ENCODE measurements around the gene TSHZ1. TPM values are rescaled to one million over a fixed set of nuclear protein-coding genes. Genes with fewer than 3 reads are reported as not detected.

The TSHZ1 gene
- polyA plus RNA-seq, 4 donors, result 23.6 to 34.9 (median 33.7) TPM

- DNase-seq (ENCODE audit: low read depth in 4 of 4, low spot score in 3 of 4), result no peak
These were observed 3.1 kb upstream of the TSHZ1 start for GRCh38 chr18:75207310-75208154.

- no peak for DNase-seq (ENCODE audit: low read depth in 4 of 4, low spot score in 3 of 4)
These were observed 2.3 kb upstream of the TSHZ1 start for GRCh38 chr18:75208155-75208835.

- DNase-seq (ENCODE audit: low read depth in 4 of 4, low spot score in 3 of 4), result no peak
These were observed 1.8 kb upstream of the TSHZ1 start for GRCh38 chr18:75208836-75209128.

- no peak for DNase-seq (ENCODE audit: low read depth in 4 of 4, low spot score in 3 of 4)
These were observed 1.3 kb upstream of the TSHZ1 start, which contains the start of gene PTGR3 for GRCh38 chr18:75209129-75209950. PTGR3 (minus strand) TSS chr18:75209139; CDS start chr18:75209058, 81 bp downstream.

GRCh38 chr18:75209951-75210258 is 692 bp upstream of the TSHZ1 start:
- DNase-seq (ENCODE audit: low read depth in 4 of 4, low spot score in 3 of 4), result no peak

- DNase-seq (ENCODE audit: low read depth in 4 of 4, low spot score in 3 of 4), result no peak
These were observed 515 bp downstream of the TSHZ1 start for GRCh38 chr18:75211002-75211621.

GRCh38 chr18:75211626-75211952 is 992 bp downstream of the TSHZ1 start:
- no peak for DNase-seq (ENCODE audit: low read depth in 4 of 4, low spot score in 3 of 4)

GRCh38 chr18:75211953-75212750 is 1.6 kb downstream of the TSHZ1 start:
- DNase-seq (ENCODE audit: low read depth in 4 of 4, low spot score in 3 of 4), result no peak

GRCh38 chr18:75212751-75213090 is 2.1 kb downstream of the TSHZ1 start:
- DNase-seq (ENCODE audit: low read depth in 4 of 4, low spot score in 3 of 4), result no peak

- DNase-seq (ENCODE audit: low read depth in 4 of 4, low spot score in 3 of 4), result no peak
These were observed 3.2 kb downstream of the TSHZ1 start for GRCh38 chr18:75213611-75214331.

- DNase-seq (ENCODE audit: low read depth in 4 of 4, low spot score in 3 of 4), result no peak
These were observed 3.7 kb downstream of the TSHZ1 start for GRCh38 chr18:75214332-75214690.

GRCh38 chr18:75214766-75215510 is 4.3 kb downstream of the TSHZ1 start:
- DNase-seq (ENCODE audit: low read depth in 4 of 4, low spot score in 3 of 4), result no peak

- no peak for DNase-seq (ENCODE audit: low read depth in 4 of 4, low spot score in 3 of 4)
These were observed 5.1 kb downstream of the TSHZ1 start for GRCh38 chr18:75215663-75216062.

GRCh38 chr18:75216212-75216910 is 5.8 kb downstream of the TSHZ1 start:
- DNase-seq (ENCODE audit: low read depth in 4 of 4, low spot score in 3 of 4), result no peak

- no peak for DNase-seq (ENCODE audit: low read depth in 4 of 4, low spot score in 3 of 4)
These were observed 6.5 kb downstream of the TSHZ1 start for GRCh38 chr18:75216911-75217689.

- no peak for DNase-seq (ENCODE audit: low read depth in 4 of 4, low spot score in 3 of 4)
These were observed 7.7 kb downstream of the TSHZ1 start for GRCh38 chr18:75218065-75218923.
